VCaP (cell line): Measurements from ENCODE around the gene MEIOB.
"Not testable (repeated sequence)": the region's sequence is repeated elsewhere in the genome, so short reads cannot be mapped to it uniquely, and the experiment has no call there.

Experiments used
- H3K27ac ChIP-seq: fragments of 450-650 bp; 2 replicates; pipeline ENCODE4 v1.5.1; 2017
- TF ChIP-seq, protein P1 (sequence below): fragments of 450-650 bp; conservative IDR thresholded peaks from 2 replicates; pipeline ENCODE4 v1.5.1; 2017; ENCODE audit warnings: mild to moderate bottlenecking, moderate library complexity

Gene MEIOB

GRCh38 chr16:1878256-1878655 lies 6.3 kb upstream of the MEIOB start:
- H3K27ac ChIP-seq: no peak overlapping the region
- TF ChIP-seq, protein P1, sequence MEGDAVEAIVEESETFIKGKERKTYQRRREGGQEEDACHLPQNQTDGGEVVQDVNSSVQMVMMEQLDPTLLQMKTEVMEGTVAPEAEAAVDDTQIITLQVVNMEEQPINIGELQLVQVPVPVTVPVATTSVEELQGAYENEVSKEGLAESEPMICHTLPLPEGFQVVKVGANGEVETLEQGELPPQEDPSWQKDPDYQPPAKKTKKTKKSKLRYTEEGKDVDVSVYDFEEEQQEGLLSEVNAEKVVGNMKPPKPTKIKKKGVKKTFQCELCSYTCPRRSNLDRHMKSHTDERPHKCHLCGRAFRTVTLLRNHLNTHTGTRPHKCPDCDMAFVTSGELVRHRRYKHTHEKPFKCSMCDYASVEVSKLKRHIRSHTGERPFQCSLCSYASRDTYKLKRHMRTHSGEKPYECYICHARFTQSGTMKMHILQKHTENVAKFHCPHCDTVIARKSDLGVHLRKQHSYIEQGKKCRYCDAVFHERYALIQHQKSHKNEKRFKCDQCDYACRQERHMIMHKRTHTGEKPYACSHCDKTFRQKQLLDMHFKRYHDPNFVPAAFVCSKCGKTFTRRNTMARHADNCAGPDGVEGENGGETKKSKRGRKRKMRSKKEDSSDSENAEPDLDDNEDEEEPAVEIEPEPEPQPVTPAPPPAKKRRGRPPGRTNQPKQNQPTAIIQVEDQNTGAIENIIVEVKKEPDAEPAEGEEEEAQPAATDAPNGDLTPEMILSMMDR: no peak

DNA sequence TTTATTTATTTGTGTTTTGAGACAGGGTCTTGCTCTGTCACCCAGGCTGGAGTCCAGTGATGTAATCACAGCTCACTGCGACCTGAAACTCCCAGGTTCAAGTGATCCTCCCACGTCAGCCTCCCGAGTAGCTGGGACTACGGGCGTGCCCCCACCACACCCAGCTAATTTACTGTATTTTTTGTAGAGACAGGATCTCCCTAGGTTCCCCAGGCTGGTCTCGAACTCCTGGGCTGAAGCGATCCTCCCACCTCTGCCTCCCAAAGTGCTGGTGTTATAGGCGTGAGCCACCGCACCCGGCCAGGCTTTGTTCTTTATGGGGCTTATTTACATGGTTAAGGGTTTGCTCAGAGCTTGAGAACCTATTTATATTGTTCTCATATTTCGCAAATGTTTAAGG lies 5.8 kb upstream of the MEIOB start:
- TF ChIP-seq, protein P1: no peak
- H3K27ac ChIP-seq: no peak overlapping the region

- TF ChIP-seq, protein P1: no peak
- H3K27ac ChIP-seq: no peak overlapping the region
These were observed 5.1 kb upstream of the MEIOB start for GRCh38 chr16:1877089-1877488.

- H3K27ac ChIP-seq: no peak overlapping the region
- TF ChIP-seq, protein P1: no peak
These were observed 4.5 kb upstream of the MEIOB start for GRCh38 chr16:1876468-1876867.

GRCh38 chr16:1876066-1876465 lies 4.1 kb upstream of the MEIOB start:
- not testable (repeated sequence) for H3K27ac ChIP-seq

DNA sequence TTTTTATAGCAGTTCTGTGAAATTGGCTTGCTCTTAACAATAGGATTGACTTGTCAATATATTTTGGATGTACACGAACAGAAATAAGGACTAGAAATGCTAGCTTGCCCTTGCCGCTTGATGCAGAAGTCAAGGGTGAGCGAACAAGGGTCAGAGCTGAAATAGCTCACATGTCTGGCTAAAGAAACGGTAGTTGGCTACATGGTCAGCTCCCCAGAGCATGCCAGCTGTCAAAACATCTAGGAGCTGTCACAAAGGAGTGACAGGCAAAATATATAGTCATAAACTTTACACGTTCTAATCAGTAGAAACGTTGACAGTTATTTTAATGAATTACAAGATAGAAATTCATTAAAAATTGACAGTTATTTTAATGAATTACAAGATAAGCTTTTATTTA lies 2.9 kb upstream of the MEIOB start:
- no peak overlapping the region for H3K27ac ChIP-seq
- TF ChIP-seq, protein P1: no peak

DNA sequence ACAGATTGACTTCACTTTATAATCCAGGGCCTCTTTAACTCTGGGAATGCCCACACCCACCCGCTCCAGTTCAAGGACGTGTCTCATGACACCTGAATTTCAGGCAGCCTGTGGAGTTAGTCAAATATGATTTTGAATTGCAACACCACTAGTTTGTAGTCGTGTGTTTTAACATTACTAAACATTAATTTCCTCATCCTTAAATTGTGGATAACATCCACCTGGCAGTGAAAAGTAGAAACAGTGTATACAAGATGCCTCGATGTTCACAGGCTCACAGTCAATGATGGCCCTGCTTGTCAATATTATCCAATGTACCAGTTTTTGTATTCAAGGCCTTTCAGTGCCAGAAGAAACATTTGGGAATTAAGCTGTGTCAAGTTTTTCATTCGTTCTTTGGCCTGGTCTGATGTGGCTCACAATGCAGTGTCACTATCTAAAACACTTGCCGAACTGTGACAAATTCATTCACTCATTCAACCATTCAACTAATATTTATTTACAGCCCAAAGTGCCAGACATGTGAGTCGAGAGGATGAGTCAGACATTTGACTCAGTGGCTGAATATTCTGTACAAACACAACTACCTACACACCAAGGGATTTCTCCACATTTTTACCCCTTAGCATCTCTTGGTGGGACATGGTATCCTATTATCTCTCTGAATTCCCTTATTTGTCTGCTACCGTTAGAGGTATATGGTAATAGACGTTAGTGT lies 1.4 kb downstream of the MEIOB start:
- TF ChIP-seq, protein P1: no peak

GRCh38 chr16:1865902-1866690 lies 5.9 kb downstream of the MEIOB start:
- TF ChIP-seq, protein P1: no peak
- no peak overlapping the region for H3K27ac ChIP-seq

More for the DNA sequence above, 1.4 kb downstream of the MEIOB start:
- H3K27ac ChIP-seq: no peak overlapping the region
